HEK293T (cell line): Measurements from ENCODE around the gene ANO9.

Source experiments
- ARNT ChIP-seq: fragments of 450-650 bp; IDR thresholded peaks from 2 replicates; pipeline ENCODE4 v1.6.1; 2017; ENCODE audit warnings: mild to moderate bottlenecking
- BHLHE40 ChIP-seq: fragments of 450-650 bp; IDR thresholded peaks from 2 replicates; pipeline ENCODE4 v1.6.1; 2016; ENCODE audit warnings: mild to moderate bottlenecking, moderate library complexity, borderline replicate concordance
- CTBP1 ChIP-seq: fragments of 450-650 bp; IDR thresholded peaks from 2 replicates; pipeline ENCODE4 v1.6.1; 2016; ENCODE audit warnings: borderline replicate concordance
- ELF4 ChIP-seq: fragments of 450-650 bp; IDR thresholded peaks from 2 replicates; pipeline ENCODE4 v1.6.1; 2017; ENCODE audit warnings: antibody characterized with exemption
- FOXK2 ChIP-seq: fragments of 450-650 bp; IDR thresholded peaks from 2 replicates; pipeline ENCODE4 v1.6.1; 2016; ENCODE audit warnings: mild to moderate bottlenecking
- FOXM1 ChIP-seq: fragments of 450-650 bp; IDR thresholded peaks from 2 replicates; pipeline ENCODE4 v1.6.1; 2017; ENCODE audit warnings: mild to moderate bottlenecking, borderline replicate concordance
- HDGF ChIP-seq: fragments of 450-650 bp; IDR thresholded peaks from 2 replicates; pipeline ENCODE4 v1.6.1; 2017; ENCODE audit warnings: antibody characterized with exemption, borderline replicate concordance
- L3MBTL2 ChIP-seq: fragments of 450-650 bp; conservative IDR thresholded peaks from 2 replicates; pipeline ENCODE4 v1.6.1; 2016; ENCODE audit warnings: mild to moderate bottlenecking
- NFRKB ChIP-seq: fragments of 450-650 bp; IDR thresholded peaks from 2 replicates; pipeline ENCODE4 v1.6.1; 2016; ENCODE audit warnings: mild to moderate bottlenecking, moderate library complexity
- PKNOX1 ChIP-seq: fragments of 450-650 bp; IDR thresholded peaks from 2 replicates; pipeline ENCODE4 v1.6.1; 2016
- SP1 ChIP-seq: fragments of 450-650 bp; IDR thresholded peaks from 2 replicates; pipeline ENCODE4 v1.6.1; 2017
- SUZ12 ChIP-seq: fragments of 450-650 bp; IDR thresholded peaks from 2 replicates; pipeline ENCODE4 v1.6.1; 2016; ENCODE audit warnings: mild to moderate bottlenecking
- TARDBP ChIP-seq: fragments of 450-650 bp; IDR thresholded peaks from 2 replicates; pipeline ENCODE4 v1.6.1; 2016

GRCh38 chr11:419248-420005 lies 22.4 kb downstream of the ANO9 start:
- TF ChIP-seq L3MBTL2 (no peak), FOXM1 (no peak), CTBP1 (no peak), TARDBP (no peak), ELF4 (no peak), ARNT (no peak), SP1 (no peak), HDGF (no peak), PKNOX1 (no peak), NFRKB (no peak), BHLHE40 (no peak), SUZ12 (no peak), FOXK2 (no peak)
